ENCODE results near the gene DDRGK1.

GRCh38 chr20:3189561-3190131, 14.8 kb downstream of the DDRGK1 start:
- TF ChIP-seq CTCF (conservative IDR thresholded peaks at IDR 0.05; ENCODE audit: low read depth, low read length): no peak
- no peak for TF ChIP-seq EZH2 (IDR thresholded peaks at IDR 0.05; ENCODE audit: low read length, unreplicated experiment)
